ENCODE measurements around the gene ERAS.

- no peak for TF ChIP-seq CTCF (conservative IDR thresholded peaks at IDR 0.05; ENCODE audit: low read depth in 2 of 2)
- no peak for TF ChIP-seq EZH2 (IDR thresholded peaks at IDR 0.05; ENCODE audit: low read depth, unreplicated experiment)
- no peak for TF ChIP-seq POLR2AphosphoS5 (IDR thresholded peaks at IDR 0.05; ENCODE audit: low read depth)
Observed at GRCh38 chrX:48813644-48814043, 12.7 kb upstream of the ERAS start.
